ENCODE measurements around the gene FHIT.

Gene FHIT

DNA sequence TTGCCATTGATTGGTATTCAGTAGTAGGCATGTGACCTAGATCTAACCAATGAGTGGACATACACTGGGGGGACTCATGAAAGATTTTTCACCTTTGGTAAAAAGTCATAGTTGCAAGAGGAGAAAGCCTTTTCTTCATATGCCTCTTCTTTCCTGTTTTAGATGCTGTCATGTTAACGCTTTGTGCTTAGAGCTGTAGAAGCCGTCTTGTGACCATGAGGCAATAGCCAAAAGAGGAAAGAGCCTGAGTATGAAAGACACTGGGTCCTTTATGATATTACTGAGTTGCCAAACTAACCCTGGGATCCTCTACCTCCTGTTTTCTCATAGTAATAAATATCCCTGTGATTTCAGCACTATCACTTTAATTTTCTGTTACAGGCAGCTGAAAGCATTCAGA is 396.0 kb downstream of the FHIT start:
- TF ChIP-seq GATA2 (IDR thresholded peaks at IDR 0.05; ENCODE audit: low read depth, low read length), result no peak
- no peak for TF ChIP-seq GATA3 (IDR thresholded peaks at IDR 0.05; ENCODE audit: low read depth, low read length)

DNA sequence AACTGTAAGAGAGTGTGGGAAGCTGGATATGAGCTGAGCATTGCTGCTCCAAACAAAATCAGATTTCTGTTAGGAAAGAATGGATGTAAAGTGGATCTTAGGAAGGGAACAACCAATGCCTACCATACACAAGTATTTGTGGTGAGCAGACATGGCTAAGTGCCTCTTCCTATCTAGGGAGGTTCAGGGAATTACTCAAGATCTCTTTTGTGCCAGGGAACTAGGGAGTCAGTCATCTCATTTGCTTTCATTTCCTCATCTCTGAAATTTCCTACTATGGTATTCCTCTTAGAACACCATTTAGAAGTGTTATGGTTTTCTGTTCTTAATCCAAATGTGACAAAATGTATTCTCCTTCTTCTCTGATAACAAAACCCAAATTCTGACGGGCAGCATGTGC is 396.5 kb downstream of the FHIT start:
- TF ChIP-seq GATA3 (IDR thresholded peaks at IDR 0.05; ENCODE audit: low read depth, low read length), result no peak
- no peak for TF ChIP-seq GATA2 (IDR thresholded peaks at IDR 0.05; ENCODE audit: low read depth, low read length)

DNA sequence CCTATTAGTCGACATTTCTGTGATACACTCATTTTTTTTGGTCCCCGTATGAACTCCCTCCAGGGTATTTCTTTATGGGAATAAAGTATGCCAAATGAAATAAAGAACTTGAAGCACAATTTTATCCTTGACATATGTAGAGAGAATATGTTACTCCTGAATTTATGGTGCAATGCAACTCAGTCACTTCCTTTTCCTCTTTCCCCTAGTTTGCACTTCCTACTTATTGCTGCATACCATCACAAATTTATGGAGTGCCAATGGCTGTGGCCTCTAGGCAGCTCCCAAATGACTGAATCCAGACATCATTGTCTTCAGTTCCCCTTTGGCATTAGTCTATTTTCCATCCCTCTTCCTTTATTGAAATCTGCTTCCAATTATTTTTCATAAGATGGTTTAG is 403.5 kb downstream of the FHIT start:
- TF ChIP-seq GATA2 (IDR thresholded peaks at IDR 0.05; ENCODE audit: low read depth, low read length), result no peak
- TF ChIP-seq GATA3 (IDR thresholded peaks at IDR 0.05; ENCODE audit: low read depth, low read length), result no peak

DNA sequence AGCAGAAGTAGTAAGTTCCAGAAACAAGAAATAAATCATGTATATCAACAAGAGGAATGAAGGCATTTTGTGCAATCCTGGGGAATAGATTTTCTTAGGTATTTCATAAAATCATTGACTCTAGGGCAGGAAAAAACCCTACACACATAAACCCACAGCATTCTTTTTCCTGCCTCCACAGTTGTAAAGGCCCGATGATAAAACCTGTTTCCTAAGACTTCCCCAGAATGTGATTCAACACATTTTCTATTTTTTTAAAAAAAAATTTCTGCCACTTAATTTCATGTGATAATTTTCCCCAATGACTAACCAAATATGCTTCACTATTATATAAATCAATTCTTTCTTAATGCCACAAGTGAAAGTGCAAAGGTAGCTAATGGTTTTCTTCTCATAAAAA is 407.0 kb downstream of the FHIT start:
- TF ChIP-seq GATA2 (IDR thresholded peaks at IDR 0.05; ENCODE audit: low read depth, low read length), result no peak
- no peak for TF ChIP-seq GATA3 (IDR thresholded peaks at IDR 0.05; ENCODE audit: low read depth, low read length)

DNA sequence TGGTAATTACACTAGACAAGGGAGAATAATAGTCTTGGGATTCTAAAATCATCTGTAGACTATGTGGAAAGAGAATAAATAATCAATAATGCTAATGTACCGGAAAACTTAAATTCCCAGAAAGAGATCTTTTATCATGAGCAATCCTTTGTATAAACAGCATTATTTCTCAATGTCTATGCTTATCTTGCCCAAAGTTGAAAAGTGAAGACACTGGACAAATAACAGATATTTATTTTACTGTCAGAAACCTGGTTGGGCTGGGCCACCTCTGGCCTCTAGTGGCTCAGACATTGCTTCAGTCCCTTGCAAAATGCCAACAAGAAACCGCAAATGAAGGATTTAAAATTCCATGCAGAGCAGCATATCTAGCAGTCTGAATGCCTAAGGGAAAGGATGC is 409.9 kb downstream of the FHIT start:
- TF ChIP-seq GATA3 (IDR thresholded peaks at IDR 0.05; ENCODE audit: low read depth, low read length) (no peak), GATA2 (IDR thresholded peaks at IDR 0.05; ENCODE audit: low read depth, low read length) (no peak)

DNA sequence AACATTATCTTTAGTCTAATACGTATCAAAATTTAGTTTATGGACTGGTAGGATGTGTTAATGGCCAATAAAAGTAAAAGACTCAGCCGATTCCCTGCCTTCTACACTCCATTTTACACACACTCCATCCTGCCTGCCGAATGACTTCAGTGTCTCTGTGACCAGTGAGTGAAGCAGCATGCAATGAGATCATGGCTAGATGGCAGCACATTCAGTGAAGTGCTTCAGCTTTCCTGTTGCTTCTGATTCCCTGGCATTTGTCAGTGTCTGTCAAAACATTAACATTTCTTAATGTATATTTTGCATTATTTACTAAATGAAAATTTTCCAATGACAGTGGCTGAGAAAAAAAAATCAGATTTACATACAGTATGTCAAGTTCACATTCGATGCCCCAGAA is 412.0 kb downstream of the FHIT start:
- TF ChIP-seq GATA2 (IDR thresholded peaks at IDR 0.05; ENCODE audit: low read depth, low read length), result no peak
- TF ChIP-seq GATA3 (IDR thresholded peaks at IDR 0.05; ENCODE audit: low read depth, low read length), result no peak

DNA sequence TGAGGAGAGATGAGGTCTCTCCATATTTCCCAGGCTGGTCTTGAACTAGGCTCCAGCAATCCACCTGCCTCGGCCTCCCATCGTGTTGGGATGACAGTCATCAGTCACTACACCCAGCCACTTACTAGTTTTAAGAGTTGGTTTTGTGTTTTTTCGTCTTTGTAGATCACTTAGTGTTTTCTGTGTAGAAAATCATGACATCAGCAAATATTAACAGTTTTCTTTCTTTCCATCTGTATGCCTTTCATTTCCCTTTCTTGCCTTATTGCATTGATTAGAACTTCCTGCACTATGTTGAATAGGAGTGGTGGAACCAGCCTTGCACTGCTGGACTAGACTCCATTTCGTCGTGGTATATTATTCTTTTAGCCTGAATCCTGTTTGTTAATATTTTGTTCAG is 415.5 kb downstream of the FHIT start:
- TF ChIP-seq GATA3 (IDR thresholded peaks at IDR 0.05; ENCODE audit: low read depth, low read length), result no peak
- no peak for TF ChIP-seq GATA2 (IDR thresholded peaks at IDR 0.05; ENCODE audit: low read depth, low read length)

DNA sequence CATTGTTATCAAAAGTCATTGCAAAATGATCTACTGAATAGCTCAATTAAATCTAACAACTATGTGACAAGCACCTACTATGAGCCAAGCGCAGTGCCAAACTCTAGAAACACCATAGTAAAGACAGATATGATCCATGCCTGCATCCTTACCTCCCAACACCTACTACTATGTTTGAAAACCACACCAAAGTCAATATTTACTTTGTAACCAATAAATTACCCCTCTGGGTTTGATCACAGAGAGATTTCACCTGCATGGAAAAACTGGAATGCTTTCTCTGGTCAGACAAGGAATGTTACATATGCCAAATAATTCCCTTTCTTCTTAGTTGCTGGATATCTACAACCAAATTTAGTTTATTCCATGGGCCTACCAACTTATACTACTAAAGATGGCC is 422.2 kb downstream of the FHIT start:
- TF ChIP-seq GATA3 (IDR thresholded peaks at IDR 0.05; ENCODE audit: low read depth, low read length), result no peak
- no peak for TF ChIP-seq GATA2 (IDR thresholded peaks at IDR 0.05; ENCODE audit: low read depth, low read length)

DNA sequence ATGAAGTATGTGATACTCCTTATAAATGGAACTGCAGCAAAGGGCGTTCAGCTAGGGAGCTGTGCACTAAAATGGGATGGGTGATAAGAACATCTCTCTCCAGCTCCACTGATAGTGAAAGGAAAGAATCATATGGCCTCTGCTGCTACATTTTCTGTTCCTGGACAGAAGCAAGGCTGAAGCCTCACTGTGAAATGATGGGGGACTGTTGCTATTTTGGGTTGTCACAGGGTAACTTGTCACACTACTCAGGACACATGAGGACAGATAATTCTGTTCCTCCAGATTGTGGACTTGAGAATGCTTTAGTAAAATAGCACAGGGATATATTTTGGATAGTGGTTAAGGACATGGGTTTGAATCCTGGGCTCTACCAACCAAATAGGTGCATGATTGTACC is 423.6 kb downstream of the FHIT start:
- TF ChIP-seq GATA3 (IDR thresholded peaks at IDR 0.05; ENCODE audit: low read depth, low read length) (no peak), GATA2 (IDR thresholded peaks at IDR 0.05; ENCODE audit: low read depth, low read length) (no peak)

DNA sequence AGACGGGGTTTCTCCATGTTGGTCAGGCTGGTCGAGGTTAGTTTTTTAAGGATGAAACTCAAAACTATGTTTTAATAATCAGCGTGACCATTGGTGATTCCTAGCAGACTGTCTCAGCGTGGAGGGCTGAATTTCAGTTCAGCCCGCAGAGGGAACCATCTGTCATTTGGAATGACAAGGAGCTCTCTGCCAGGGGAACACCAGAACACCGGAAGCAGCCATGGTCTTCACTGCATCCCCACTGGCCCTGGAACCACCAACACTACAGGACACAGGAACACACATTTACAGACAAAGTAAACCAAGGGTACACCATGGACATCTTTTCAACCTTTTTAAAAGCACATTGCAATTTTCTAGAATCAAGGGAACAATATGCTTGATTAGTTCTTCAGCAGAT is 424.7 kb downstream of the FHIT start:
- no peak for TF ChIP-seq GATA3 (IDR thresholded peaks at IDR 0.05; ENCODE audit: low read depth, low read length)
- TF ChIP-seq GATA2 (IDR thresholded peaks at IDR 0.05; ENCODE audit: low read depth, low read length), result no peak

DNA sequence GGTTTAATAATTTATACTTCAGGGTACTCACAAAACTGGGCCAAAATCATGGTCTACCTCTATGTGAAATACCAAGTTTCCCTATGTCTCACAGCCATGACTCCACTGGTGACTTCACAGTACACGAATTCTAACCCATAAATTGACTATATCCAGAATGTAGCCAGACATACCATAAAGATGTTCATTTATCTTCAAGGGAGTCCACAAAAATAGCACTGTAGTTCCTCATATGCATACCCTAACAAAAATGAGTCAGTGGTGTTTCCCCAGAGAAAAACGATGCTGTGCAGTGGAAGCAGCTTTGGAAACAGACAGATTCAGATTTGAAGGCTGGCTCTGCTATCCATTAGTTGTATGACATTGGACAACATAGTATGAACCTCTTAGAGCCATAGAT is 438.8 kb downstream of the FHIT start:
- no peak for TF ChIP-seq GATA3 (IDR thresholded peaks at IDR 0.05; ENCODE audit: low read depth, low read length)
- no peak for TF ChIP-seq GATA2 (IDR thresholded peaks at IDR 0.05; ENCODE audit: low read depth, low read length)

DNA sequence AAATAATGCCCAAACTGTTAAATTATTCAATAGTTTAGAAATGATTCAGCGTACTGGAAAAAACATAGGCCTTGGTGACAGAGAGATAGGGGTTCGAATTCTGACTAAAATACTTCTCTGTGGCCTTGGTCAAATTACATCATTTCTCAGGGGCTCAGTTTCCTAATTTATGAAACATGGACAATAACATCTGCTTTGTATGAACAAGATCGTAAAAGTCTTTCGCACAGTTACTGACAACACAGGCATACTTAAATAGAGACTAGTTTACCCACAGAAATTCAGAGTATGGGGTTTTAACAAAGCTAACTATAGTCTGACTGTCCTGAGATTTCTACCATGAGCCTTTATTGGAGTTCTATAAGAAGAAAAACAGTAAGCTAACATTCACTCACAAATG is 440.4 kb downstream of the FHIT start:
- TF ChIP-seq GATA3 (IDR thresholded peaks at IDR 0.05; ENCODE audit: low read depth, low read length), result no peak

DNA sequence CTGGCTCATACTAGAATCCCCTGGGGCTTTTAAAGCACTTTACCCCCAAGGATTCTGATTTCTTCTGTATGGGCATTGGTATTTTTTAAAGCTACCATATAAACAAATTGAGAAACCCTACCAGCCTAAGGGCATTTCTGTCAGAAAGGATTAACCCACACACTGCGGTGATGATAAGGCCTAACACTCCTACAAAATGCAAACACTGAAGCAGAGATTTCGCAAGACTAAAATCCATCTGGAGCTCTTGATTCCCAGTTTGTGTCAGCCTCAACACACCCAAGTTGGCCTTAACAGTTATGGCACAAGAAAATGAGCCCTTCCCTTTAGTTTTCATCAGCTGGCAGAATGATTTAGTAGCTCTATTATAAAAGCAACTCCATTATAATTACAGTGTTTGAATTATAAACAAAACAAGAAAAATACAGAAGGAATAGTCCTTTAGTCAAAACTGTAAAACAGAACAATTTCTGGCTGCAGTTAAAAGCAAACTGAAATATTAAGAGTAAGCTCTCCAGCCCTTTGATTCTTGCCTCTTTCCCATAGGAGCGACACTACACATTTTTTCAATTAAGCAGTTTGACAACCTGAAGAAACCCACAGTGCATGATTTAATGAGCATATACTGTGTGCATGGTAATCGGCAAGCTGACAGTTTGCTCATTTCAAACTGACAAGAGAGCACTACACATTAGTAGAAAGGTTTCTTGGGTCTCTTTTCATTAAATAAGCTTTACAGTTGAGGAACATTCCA is 441.2 kb downstream of the FHIT start:
- no peak for TF ChIP-seq GATA2 (IDR thresholded peaks at IDR 0.05; ENCODE audit: low read depth, low read length)
- TF ChIP-seq GATA3 (IDR thresholded peaks at IDR 0.05; ENCODE audit: low read depth, low read length), result no peak

DNA sequence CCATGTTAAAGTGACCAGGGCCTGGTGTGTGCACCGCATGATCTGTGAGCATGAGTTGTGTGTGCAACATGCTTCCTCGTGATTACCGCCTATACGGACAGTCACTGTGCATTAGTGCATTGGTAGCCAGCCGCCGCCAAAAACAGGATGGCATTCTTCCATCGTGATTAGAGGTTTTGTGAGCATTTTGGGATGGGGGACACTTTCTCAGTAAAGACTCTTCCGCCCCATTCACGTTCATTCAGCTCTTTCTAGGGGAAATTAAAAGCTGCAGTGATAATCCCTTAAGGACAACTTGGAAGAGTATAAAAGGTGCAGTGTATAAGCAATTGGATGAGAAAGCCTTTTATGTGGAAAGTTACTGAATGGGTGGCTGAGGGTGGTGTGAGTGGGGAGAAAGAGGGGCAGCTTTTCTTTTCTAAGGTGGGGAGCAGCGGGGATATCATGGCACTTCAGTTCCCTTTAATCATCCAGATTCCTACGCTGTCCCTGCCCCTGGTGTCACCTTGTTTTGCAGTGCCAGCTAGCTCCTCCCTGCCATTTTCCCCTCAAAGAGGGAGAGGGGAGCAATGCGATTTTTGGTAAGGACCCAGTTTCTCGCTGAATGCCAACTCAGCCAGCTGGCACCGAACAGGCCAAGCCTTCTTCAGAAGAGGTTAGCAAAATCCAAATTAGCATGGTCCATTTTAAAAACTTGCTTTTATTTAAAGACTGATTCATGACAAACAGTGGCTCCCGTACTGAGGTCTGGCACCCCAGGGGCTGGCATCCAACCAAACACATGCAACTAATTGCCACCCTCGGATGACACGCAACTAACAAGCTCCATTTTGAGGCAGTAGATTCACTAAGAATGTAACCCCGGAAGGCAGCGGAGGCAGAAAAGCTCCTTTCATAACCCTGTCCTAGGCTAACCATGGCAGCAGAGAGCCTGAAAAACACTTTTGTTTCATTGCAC is 447.8 kb downstream of the FHIT start:
- TF ChIP-seq GATA3 (IDR thresholded peaks at IDR 0.05; ENCODE audit: low read depth, low read length) (no peak), GATA2 (IDR thresholded peaks at IDR 0.05; ENCODE audit: low read depth, low read length) (no peak)

DNA sequence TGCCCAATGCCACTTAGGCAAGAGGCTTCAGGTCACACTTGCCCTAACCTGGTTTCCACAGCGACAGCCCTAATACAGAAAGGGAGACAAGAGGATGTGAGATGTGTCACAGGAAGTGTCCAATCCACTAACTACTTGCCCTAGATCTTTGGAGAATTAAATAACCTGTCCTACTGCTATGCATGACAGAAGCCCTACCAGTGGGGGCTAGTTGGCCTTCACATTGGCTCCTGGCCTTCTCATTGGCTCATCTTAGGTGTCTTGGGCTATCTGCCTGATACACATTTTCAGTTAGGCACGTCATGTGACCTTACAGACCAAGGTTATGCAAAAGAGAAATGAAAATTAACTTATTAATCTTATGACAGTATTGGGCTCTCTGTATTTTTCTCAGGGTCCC is 449.9 kb downstream of the FHIT start:
- no peak for TF ChIP-seq GATA3 (IDR thresholded peaks at IDR 0.05; ENCODE audit: low read depth, low read length)
- TF ChIP-seq GATA2 (IDR thresholded peaks at IDR 0.05; ENCODE audit: low read depth, low read length), result no peak

Data from SH-SY5Y (cell line).